Small intestine (tissue), 7 donors: Measurements from ENCODE around the gene PLCH1. TPM values are rescaled to one million over a fixed set of nuclear protein-coding genes. Genes with fewer than 3 reads are reported as not detected.
A peak's percentile ranks its signal among the peaks of the same experiment; 100 is the strongest.

Source experiments
- DNase-seq, 2 donors: peaks; one replicate each; pipeline versions ENCODE4 v3.0.0 to v3.0.0-alpha.2; 2013
- FAIRE-seq: peaks from 2 replicates; lab custom pipeline; 2012; peaks lifted over from hg19 to GRCh38; lab: Jason Lieb, UNC
- H3K27ac ChIP-seq, 3 donors: one replicate each; pipeline ENCODE4 v1.5.1; 2013; ENCODE audit warnings: low read length in 2 of 3, mild to moderate bottlenecking in 2 of 3, control low read depth in 1 of 3, inconsistent platforms in 1 of 3, low read depth in 1 of 3, moderate library complexity in 1 of 3
- H3K27me3 ChIP-seq, 3 donors: one replicate each; pipeline ENCODE4 v1.6.1; 2013; ENCODE audit warnings: low read length in 3 of 3, inconsistent platforms in 1 of 3; ENCODE audit not compliant: control insufficient read depth in 3 of 3, insufficient read depth in 3 of 3
- H3K36me3 ChIP-seq, 3 donors: one replicate each; pipeline ENCODE4 v1.6.1; 2013; ENCODE audit warnings: low read length in 3 of 3, inconsistent platforms in 1 of 3, low read depth in 1 of 3, mild to moderate bottlenecking in 1 of 3, moderate library complexity in 1 of 3; ENCODE audit not compliant: control insufficient read depth in 3 of 3, insufficient read depth in 2 of 3
- H3K4me1 ChIP-seq, 3 donors: one replicate each; pipeline ENCODE4 v1.6.1; 2013; ENCODE audit warnings: low read length in 2 of 3, inconsistent platforms in 1 of 3, low read depth in 1 of 3, mild to moderate bottlenecking in 1 of 3, moderate library complexity in 1 of 3; ENCODE audit not compliant: control insufficient read depth in 3 of 3, insufficient read depth in 2 of 3
- H3K4me3 ChIP-seq, 3 donors: one replicate each; pipeline ENCODE4 v1.5.1; 2013; ENCODE audit warnings: low read length in 3 of 3, control low read depth in 1 of 3, inconsistent platforms in 1 of 3, low read depth in 1 of 3, mild to moderate bottlenecking in 1 of 3, moderate library complexity in 1 of 3
- H3K9me3 ChIP-seq, 2 donors: one replicate each; pipeline ENCODE4 v1.6.1; 2013; ENCODE audit warnings: low read depth in 1 of 2, low read length in 1 of 2; ENCODE audit not compliant: control insufficient read depth in 2 of 2, insufficient read depth in 1 of 2
- WGBS, 3 donors: extraction: QIAGEN DNeasy Blood & Tissue Kit; methylation state at CpG; one replicate each; pipeline ENCODE4 v1.1.7; 2013; 5-methylcytosine and 5-hydroxymethylcytosine counted together
- polyA plus RNA-seq, 4 donors: library from polyadenylated mRNA; stranded (reverse) in 3 of 4; unstranded in 1 of 4; fragments of 200-250 nt in 3 of 4; fragments of 120-200 nt in 1 of 4; gene quantifications; one replicate each; pipeline versions ENCODE4 v1.2.1 to v1.2.3, GENCODE V29; 2013
- donor health status: healthy with polysubstance abuse.
- donor health status: control.
- donor health status: control.
- donor health status: Bipolar disorder and iron deficiency.
- donor health status: healthy.

Gene PLCH1
- polyA plus RNA-seq, 4 donors: 1.4 to 9.7 (median 2.8) TPM

DNA sequence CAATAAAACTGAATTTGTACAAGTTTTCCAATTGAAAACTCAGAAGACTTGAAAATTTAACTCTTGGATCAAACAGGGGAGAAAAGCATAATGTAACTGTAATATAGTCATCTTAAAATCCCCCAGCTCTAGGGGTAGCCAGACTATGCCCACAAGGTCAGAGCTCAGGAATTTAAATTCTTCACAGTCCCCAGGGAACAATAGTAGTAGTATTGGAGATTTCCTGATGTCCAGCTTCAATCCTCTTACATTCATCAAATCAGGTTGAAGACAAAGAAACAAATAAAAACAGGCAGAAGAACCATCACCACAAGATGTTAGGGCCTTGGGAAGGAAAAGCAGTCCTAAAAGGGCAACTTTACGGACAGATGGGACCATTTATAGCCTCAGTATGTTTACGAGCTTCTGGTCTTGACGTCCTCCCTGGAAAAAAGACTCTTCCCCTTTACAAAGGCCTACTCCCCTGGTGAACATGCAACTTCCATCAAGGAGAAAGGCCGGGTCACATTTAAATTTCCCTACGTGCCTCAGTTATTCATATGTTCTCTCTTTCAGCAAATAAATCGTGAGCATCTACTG, 96.8 kb downstream of the PLCH1 start:
- WGBS, 3 donors: 82 to 90% (median 85%) methylated on average over 6 of the region's 6 CpGs

GRCh38 chr3:155647206-155647605, 97.7 kb downstream of the PLCH1 start:
- H3K9me3 ChIP-seq: no peaks in the 10 kb centered on the region
- no peaks in the 10 kb centered on the region for H3K36me3 ChIP-seq
- no peak overlapping the region for H3K4me3 ChIP-seq
- DNase-seq: no peak
- peaks cover 0 to 19% (median 0%) of the 10 kb centered on the region in 3 donors for H3K4me1 ChIP-seq
- peak overlapping the region in 1 of 3 donors; percentile 88 for H3K27ac ChIP-seq
- 39 to 47% (median 40%) methylated on average over 2 of the region's 2 CpGs for WGBS, 3 donors
- no peak for FAIRE-seq
- H3K27me3 ChIP-seq: no peaks in the 10 kb centered on the region

More for the DNA sequence above, 96.8 kb downstream of the PLCH1 start:
- Histone ChIP-seq H3K27me3 (no peaks in the 10 kb centered on the region), H3K9me3 (no peaks in the 10 kb centered on the region), H3K36me3 (no peaks in the 10 kb centered on the region), H3K4me3 (no peak overlapping the region), H3K4me1 (peaks cover 0 to 19% (median 0%) of the 10 kb centered on the region in 3 donors), H3K27ac (no peak overlapping the region)
- no peak for FAIRE-seq
- no peak for DNase-seq

GRCh38 chr3:155646669-155647068, 98.2 kb downstream of the PLCH1 start:
- FAIRE-seq: no peak
- DNase-seq: peak; percentile 53 to 64
- WGBS, 3 donors: 63 to 68% (median 64%) methylated on average over 2 of the region's 2 CpGs

DNA sequence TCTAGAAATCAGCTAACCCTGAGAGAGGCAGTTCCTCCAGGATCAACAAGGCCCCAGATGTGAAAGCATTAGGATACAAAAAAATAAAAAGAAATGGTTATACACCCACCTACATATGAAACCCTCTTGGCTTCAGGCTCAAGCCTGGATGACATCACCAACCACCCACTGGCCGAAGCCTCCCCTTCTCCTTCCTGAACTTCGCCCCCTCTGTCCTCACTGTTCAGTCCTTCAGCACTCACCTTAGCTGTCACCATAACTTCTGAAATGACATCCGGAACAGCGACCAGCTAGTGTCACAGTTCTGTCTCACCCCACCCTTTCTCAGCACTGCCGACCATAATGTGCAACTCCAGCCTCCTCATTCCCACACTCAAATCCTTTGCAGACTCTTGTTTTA, 98.7 kb downstream of the PLCH1 start:
- peak; percentile 49 to 84 for DNase-seq
- FAIRE-seq: no peak

More at GRCh38 chr3:155646669-155647068, 98.2 kb downstream of the PLCH1 start:
- H3K4me1 ChIP-seq: peaks cover 0 to 19% (median 0%) of the 10 kb centered on the region in 3 donors
- H3K9me3 ChIP-seq: no peaks in the 10 kb centered on the region
- no peaks in the 10 kb centered on the region for H3K27me3 ChIP-seq
- H3K36me3 ChIP-seq: no peaks in the 10 kb centered on the region
- H3K4me3 ChIP-seq: no peak overlapping the region
- H3K27ac ChIP-seq: peak overlapping the region in 1 of 3 donors; percentile 88

DNA sequence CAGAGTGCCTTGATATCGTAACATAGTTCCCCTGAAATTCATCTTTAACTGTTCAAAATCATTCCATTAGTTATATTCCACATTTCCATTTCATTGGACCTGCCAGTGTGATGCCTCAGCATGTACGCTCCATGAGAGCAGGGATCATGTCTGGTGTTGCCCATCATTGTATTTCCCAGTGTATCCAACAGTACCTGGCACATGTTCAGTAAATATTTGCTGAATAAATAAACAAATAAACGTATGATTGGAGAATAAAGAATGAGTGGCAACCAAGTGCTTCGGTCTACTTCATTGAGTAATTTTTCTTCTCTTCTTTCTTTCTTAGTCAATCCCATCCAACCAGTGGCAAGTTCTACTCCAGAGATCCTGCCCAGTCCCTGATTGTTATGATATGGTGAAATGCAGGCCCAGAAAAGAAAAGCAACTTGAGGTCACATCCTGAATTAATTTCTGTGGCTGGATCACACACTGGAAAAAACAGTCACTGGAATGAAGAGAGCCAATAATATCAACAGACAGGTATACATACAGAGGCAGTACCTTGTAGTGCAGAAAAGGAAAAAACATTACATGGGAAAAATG, 101.2 kb downstream of the PLCH1 start:
- H3K4me3 ChIP-seq: no peak overlapping the region
- H3K36me3 ChIP-seq: peaks cover 0 to 5% (median 0%) of the 10 kb centered on the region in 3 donors
- no peaks in the 10 kb centered on the region for H3K27me3 ChIP-seq
- peaks cover 0 to 19% (median 0%) of the 10 kb centered on the region in 3 donors for H3K4me1 ChIP-seq
- no peaks in the 10 kb centered on the region for H3K9me3 ChIP-seq
- DNase-seq (no peak), FAIRE-seq (no peak)
- no peak overlapping the region for H3K27ac ChIP-seq
- WGBS, 3 donors: 86 to 90% (median 89%) methylated on average over 4 of the region's 4 CpGs

More for the DNA sequence above, 98.7 kb downstream of the PLCH1 start:
- WGBS, 3 donors: 64 to 76% (median 68%) methylated on average over 5 of the region's 5 CpGs
- H3K27me3 ChIP-seq: no peaks in the 10 kb centered on the region
- H3K4me1 ChIP-seq: peaks cover 0 to 19% (median 0%) of the 10 kb centered on the region in 3 donors
- H3K27ac ChIP-seq: peak overlapping the region in 1 of 3 donors; percentile 88
- no peaks in the 10 kb centered on the region for H3K9me3 ChIP-seq
- H3K36me3 ChIP-seq: no peaks in the 10 kb centered on the region
- no peak overlapping the region for H3K4me3 ChIP-seq

DNA sequence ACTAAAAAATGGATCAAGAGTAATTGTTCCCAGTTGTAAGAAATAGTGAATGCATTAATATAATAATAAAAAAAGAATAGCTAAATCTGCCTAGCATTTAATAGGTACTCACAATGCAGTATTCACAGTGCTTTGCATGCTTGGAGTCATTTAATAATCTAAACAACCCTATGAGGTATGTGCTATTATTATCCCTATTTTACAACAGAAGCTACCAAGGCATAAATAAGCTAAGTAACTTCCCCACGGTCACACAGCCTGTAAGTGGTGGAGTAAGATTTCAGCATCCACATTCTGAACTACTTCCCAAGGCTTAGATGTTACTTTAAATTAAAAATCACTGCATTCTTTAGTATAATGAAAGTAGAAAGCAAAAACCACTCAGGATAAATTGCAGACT, 102.9 kb downstream of the PLCH1 start:
- DNase-seq (no peak), FAIRE-seq (no peak)
- Histone ChIP-seq H3K27me3 (no peaks in the 10 kb centered on the region), H3K9me3 (no peaks in the 10 kb centered on the region), H3K27ac (no peak overlapping the region), H3K4me3 (no peak overlapping the region), H3K36me3 (peaks cover 0 to 5% (median 0%) of the 10 kb centered on the region in 3 donors), H3K4me1 (peaks cover 0 to 15% (median 0%) of the 10 kb centered on the region in 3 donors)
- WGBS, 3 donors: 52 to 81% (median 78%) methylated on average over 1 of the region's 1 CpG

DNA sequence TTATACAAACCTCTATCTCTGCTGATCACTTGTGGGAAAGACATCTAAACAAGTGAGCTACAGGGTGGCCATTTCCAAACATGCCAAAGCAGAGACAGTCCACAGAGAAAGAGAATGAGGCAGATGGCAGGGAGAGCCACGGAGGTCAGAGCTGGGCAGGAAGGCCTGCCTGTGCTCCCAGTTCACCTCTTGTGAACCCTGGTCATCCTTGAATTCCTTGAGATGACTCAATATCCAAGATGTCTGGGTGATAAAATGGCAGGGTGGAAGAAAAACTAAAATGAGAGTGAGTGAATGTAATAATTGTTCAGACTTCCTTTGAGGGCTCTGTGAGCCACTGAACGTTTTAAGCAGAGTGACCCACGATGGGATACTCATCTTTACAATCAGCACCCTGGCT, 104.8 kb downstream of the PLCH1 start:
- no peaks in the 10 kb centered on the region for H3K4me1 ChIP-seq
- DNase-seq (no peak), FAIRE-seq (no peak)
- WGBS, 3 donors: 78 to 87% (median 81%) methylated on average over 3 of the region's 3 CpGs
- no peak overlapping the region for H3K4me3 ChIP-seq
- H3K36me3 ChIP-seq: peaks cover 0 to 5% (median 0%) of the 10 kb centered on the region in 3 donors
- no peaks in the 10 kb centered on the region for H3K9me3 ChIP-seq
- no peaks in the 10 kb centered on the region for H3K27me3 ChIP-seq
- H3K27ac ChIP-seq: no peak overlapping the region

DNA sequence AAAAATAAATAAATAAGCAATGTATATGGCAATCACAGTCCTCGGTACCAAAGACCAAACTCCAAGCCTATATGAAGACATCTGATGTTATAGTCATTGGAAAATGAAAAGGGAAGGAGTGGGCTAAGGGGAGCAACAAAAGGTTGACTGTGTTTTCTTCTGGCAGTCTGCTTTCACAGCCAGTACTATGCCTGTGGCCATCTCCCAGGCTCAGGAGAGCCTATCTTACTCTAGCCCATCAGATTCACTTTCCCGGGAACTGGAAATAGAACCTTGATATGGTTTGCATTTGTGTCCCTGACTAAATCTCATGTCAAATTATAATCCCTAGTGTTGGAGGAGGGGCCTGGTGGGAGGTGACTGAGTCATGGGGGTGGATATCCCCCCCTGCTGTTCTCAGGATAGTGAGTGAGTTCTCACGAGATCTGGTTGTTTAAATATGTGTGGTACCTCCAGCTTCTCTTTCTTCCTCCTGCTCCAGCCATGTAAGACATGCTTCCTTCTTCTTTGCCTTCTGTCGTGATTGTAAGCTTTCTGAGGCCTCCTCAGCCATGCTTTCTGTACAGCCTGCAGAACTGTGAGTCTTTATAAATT, 105.3 kb downstream of the PLCH1 start:
- H3K27me3 ChIP-seq: no peaks in the 10 kb centered on the region
- WGBS, 3 donors: 87 to 90% (median 88%) methylated on average over 4 of the region's 4 CpGs
- no peak overlapping the region for H3K27ac ChIP-seq
- no peak overlapping the region for H3K4me3 ChIP-seq
- no peaks in the 10 kb centered on the region for H3K4me1 ChIP-seq
- DNase-seq (no peak), FAIRE-seq (no peak)
- no peaks in the 10 kb centered on the region for H3K9me3 ChIP-seq
- peaks cover 0 to 5% (median 0%) of the 10 kb centered on the region in 3 donors for H3K36me3 ChIP-seq
